CD4-positive, alpha-beta T cell treated with Interleukin-2 at 100 ng/mL for 4 hours (primary cell): ENCODE measurements around the gene ATE1.
"Not testable (repeated sequence)": the region's sequence is repeated elsewhere in the genome, so short reads cannot be mapped to it uniquely, and the experiment has no call there.

Source experiments
- DNase-seq: peaks from one replicate; pipeline ENCODE4 v3.0.0-alpha.2; 2020; ENCODE audit warnings: low spot score

The ATE1 gene

DNA sequence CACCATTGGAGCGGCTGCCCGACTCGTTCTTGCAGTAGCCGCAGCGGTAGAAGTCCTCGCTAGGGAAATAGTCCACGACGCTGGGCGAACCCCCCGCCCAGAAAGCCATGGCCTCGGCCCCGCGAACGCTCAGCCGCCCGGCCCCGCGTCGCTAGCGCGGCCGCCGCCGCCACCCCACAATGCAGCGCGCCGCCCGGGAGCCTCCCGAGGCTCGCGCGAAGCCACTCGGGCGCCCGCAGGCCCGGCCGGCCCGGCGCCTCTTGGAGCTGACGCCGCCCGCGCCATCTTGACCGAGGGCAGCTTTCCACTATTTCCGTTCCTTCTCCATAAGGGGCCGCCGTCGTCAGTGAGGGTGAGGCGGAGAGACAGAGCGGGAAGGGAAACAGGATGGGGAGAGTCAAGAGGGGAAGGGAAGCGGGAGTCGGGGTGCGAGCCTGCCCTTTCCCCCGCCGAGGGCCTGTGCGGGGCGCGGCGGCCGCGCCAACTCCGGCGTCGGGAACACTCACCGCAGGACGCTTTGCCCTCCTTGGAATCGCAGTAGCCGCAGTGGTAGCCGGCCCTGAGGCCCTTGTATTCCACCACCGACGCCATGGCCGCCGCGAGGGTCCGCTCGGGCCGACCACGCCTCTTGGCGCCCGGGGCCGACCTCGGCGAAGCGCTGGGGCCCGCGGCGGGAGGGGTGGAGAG lies at the start of gene ATE1:
TSS of gene ATE1 (minus strand) at position 191 of the 687 bp plus-strand sequence. CDS start at position 109, 82 bp downstream.
- DNase-seq, result peak; percentile 83

DNA sequence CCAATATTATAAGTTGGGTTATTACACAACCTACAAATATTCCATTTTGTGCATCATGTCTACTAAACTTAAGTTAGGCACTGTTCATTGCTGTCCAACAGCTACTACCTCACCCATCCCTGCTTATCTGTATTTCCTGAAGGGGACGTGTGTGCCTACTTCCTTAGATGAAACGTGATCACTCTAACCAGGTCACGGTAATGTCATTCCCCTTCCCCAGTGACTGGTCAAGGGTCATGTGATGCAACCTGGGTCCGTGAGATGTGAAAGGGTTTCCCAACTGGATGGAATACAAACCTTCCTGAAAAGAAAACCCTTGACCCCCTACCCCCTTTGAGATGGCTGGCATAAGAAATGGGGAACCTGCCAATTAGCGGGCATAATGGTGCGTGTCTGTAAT lies 48.8 kb upstream of the ATE1 start:
- DNase-seq, result no peak

DNA sequence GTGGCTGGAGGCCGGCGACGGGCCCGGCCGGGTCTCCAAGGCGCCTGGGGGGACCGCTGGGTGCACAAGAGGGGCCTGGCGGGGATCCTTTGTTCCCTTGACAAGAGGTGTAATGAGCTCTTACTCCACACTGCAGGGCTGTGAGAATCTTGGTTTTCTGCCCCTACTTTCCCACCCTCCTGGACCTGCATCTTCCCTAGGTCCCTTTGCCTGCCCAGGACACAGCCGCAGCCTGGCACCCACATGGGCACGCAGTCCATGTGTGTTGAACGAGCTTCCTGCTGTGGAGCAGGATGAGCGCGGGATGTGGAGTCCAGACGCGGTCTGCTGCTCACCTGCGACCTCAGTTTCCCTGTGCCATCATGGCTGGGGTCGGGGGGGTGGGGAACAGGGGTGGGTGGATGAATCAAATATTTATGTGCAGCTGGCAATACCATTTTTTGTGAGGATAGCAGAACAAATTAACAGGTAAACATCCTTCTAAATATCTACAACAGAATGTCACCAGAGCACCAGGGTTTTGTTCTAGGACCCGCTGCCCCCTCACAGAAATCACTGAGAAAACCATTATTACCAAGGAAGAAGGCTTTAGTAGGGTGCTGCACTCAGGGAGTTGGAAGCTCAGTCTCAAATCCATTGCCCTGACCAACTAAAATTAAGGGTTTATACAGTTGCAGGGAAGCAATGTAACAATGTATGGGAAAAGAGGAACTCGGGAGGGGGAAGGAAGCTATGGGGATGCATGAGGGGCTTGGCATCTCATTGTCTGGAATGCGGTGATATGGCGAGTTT lies 47.7 kb upstream of the ATE1 start:
- no peak for DNase-seq

DNA sequence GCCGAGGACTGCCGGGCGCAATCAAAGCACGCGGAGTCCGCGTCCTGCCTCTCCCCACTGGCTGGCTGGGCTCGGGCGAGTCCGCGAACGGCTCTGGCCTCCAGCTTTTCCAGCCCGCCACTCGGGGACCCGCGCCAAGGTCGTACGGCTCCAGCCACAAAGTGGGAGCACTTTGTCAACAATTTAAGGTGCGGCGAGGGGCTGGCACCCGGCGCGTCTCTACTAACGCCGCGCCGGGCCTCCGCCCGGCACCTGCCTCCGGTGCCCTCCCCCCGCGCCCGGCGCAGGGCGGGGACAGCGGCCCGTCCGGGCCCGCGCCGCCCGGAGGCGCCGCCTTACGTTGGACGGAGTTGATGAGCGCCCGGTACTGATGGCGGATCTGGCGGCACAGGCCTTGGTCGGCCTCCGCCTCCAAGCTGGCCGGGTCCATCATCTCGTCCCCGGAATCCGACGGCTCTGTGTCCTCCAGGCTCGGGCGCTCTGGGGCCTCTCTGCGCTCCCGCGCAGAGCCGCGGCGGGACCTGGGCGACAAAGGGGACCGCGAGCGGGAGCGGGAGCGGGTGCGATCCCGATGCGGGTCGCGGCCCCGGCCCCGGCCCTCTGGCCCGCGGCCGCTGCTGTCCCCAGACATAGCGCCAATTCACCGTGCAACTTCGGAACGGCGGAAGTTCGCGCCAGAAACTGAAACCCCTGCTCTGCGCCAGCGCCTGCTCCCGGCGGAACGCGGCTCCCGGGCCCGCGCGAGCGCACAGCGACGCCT lies 46.9 kb upstream of the ATE1 start, which contains the start of gene NSMCE4A:
TSS of gene NSMCE4A (minus strand) at position 683 of the 760 bp plus-strand sequence. CDS start at position 631, 52 bp downstream.
- peak; percentile 74 for DNase-seq

DNA sequence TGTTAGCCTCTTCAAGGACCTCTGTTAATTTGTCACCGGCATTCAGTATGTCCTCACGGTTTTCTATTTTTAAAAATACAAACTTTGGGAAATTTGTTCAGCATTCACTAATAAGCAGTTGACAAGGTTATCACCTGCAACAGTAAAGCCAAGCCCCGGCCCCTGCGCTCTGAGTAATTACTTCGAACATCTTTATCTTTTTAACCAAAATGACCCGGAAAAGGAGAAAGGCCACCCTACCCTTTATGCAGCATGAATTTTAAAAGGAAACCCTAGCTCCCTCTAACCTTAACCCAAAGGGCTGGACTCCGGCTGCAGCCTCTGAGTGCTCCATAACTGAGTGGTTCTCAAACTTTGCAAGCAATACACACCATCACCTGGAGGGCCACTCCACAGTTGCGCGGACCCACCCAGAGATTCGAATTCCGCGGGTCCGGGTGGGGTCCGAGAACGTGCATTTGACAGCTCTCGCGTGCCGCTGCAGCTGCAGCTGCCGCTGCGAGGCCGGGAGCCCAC lies 46.2 kb upstream of the ATE1 start:
- DNase-seq, result no peak

DNA sequence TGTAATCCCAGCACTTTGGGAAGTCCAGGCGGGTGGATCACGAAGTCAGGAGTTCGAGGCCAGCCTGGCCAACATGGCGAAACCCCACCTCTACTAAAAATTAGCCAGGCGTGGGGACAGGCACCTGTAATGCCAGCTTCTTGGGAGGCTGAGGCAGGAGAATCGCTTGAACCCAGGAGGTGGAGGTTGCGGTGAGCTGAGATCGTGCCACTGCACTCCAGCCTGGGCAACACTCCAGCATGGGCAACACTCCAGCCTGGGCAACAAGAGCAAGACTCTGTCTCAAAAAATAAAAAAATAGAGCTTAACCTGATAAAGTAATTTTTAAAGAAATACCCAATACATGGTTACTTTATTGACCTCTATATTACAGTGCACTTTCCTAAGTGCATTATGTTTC lies 41.3 kb upstream of the ATE1 start:
- not testable (repeated sequence) for DNase-seq

DNA sequence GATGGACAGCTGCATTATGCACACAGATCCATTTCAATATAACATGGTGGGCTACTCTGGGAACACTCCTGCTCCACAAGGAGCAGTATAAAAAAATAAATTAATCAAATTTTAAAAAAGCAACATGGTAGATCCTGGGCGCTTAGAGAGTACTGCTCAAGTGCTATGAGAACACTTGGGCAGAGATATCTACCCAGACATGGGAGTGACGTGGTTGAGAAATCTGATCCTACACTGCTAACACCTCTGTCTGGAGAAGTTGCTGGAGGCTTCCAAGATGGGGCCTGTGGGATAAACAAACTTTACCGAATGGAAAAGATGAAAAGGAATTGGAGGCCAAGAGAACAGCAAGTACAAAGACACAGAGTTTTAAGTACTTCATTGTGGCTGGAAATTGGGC lies 38.2 kb upstream of the ATE1 start:
- no peak for DNase-seq

DNA sequence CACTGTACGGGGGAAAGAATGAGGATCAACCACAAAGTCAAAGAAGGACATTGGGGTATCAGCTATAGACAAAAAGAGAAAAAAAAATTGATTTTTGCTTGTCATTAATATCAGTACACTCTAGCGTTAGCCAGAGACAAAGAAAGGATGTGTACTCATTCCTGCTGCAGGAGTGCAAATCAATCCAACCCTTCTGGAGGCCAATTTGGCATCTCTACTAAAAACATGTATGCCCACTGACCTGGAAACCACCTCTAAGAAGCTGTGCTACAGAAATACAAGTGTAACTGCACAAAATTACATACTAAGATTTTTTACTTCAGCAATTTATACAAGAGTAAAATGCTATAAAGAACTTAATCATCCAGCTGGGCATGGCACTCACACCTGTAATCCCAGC lies 33.6 kb upstream of the ATE1 start:
- DNase-seq, result no peak

DNA sequence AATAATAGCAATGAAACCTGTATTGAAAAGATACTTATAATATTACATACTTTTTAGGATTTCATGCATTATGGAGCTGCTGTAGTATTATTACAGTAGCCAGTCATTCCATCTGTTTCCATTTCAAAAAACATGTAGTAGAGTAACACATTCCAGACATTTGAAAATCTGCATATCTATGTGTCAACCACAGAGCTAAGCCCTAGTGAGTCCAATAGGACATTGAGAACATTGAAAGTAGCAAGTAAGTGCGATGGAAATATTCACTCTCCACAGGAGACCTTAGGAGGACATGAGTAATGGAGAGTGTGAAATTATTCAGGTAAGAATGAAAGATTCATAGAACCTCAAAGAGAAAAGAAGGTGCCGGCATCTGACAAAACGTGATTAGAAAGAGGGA lies 31.8 kb upstream of the ATE1 start:
- no peak for DNase-seq

DNA sequence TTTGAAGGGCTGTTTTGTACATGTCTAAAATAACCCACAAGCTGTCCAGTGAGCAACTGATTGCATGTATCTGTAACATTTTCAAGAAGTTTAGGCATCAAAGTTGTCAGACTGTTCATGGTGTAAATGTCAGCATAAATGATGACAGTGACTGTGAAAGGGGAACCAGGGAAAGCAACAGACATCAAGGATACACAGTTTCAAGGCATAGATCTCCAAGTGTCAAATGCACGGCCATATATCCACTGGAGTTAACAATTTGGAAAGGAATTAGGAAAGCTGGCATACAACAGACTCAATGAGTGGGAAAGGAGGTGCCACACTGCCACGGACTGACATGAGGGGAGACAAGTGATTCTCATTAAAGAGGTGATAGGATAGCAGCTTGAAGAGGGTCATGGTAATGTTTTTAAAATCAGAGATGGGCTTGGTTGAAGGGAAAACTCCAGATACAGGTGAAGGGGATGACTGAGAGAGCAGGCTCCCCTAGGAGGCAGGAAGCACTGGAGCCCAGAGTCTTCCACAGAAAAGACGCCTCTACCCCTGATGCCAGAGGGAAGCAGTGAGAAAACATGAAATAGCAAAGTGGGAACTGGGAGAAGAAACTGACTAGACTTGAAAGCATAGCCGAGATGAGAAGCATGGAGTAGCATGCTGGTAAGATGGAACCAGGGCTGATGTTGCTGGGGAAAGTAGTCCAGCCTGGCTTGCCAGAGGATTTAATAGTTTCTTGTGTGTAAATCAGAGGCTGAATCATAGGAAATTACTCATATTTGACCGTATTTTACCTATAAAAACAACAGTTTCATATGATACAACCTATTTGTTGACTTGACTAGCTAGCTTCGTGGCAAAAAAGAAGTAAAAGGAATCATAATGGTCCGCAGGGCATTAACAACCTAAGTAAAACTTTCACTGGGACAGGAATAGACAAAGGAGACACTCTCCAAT lies 28.6 kb upstream of the ATE1 start:
- no peak for DNase-seq

DNA sequence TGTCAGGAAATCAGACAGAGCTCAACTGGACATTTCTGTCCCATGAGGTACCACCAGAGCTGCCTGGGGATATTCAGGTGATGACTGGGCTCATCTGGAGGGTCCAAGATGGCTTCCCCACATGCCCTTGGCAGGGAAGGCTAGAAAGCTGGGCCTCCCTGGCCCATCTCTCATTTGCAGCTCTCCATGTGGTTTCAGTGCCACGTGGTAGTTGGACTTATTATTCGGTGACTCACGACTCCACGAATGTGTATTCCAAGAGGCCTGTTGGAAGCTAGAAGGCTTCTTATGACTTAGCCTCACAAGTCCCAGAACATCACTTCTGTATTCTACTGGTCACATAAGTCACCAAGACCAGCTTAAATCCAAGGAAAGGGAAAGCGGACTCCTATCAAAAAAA lies 24.4 kb upstream of the ATE1 start:
- DNase-seq, result no peak

DNA sequence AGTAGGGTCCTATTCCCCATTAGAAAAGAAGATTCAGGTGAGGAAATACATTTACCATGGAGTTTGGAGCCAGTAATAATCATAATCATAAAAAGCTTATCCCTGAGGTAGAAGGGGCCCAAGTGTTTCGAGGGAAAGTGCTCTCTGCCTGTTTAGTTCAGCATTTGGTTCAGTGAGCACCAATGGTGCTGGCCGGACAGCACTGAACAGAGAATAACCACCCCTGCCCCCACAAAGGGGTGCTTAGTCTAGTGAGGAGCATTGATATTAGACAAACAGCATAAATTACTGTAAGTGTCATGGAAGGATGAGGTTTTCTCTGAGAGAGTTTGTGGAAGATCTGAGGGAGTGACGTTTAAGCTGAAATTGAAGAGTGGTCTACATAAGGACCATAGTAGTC lies 21.6 kb upstream of the ATE1 start:
- DNase-seq, result no peak

DNA sequence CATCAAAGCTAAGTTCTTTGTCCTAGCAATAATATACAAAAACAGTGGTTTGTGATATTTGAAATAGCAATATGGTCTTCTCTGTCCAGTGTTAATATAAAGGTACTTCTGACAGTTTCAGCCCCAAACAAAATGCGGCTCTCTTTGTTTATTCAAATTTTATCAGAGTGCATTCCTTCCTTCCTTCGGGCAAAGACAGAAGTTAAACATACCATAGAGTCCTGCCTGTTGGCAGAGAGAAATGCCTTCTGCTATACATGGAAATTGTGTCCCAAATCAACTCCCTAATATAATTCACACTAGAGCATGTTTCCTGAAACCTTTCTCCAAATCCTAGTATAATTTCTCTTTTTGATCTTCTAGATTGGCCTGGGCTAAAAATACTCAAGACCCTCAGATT lies 21.2 kb upstream of the ATE1 start:
- no peak for DNase-seq

DNA sequence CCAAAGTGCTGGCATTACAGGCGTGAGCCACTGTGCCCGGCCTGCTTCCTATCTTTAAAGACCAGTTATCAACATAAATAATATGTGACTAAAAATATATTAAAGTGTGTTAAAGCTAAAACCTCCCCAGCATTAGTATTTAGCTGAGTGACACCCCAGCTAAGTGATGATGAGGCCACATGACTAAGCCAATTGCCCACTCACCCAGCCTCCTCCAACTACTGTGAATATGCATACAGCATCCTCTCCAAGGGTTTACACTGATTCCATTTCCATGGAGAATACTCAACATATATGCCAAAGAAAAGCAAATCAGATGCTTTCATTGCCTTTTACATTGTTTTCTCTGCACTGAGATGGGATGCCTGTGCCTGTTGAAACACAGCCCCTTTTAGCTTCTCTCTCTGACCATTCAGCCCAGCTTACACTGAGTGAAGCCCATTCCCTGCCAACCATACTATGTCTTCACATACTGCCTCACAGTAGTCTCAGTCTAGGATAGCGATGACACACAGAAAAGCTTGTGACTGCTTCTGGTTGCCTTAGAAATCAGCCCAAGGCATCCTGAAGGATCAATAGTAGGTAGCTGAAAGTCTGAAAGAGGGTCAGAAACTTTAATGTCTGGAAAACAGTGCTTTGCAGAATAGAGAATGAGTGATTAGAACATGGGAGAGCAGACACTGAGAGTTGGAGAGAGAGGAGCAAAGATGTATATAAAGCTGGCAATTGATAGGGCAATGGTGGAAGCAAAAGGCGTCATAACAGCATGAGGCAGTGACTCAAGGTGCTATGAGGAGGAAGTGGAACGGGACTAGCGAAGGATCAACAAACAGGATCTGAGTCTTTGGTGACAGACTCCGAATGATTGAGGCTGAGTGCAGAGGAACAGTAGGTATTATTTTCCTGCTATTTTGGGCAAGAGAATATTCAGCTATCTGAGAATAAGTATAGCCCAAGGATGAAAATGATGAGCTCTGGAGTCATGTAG lies 19.8 kb upstream of the ATE1 start:
- DNase-seq, result no peak

DNA sequence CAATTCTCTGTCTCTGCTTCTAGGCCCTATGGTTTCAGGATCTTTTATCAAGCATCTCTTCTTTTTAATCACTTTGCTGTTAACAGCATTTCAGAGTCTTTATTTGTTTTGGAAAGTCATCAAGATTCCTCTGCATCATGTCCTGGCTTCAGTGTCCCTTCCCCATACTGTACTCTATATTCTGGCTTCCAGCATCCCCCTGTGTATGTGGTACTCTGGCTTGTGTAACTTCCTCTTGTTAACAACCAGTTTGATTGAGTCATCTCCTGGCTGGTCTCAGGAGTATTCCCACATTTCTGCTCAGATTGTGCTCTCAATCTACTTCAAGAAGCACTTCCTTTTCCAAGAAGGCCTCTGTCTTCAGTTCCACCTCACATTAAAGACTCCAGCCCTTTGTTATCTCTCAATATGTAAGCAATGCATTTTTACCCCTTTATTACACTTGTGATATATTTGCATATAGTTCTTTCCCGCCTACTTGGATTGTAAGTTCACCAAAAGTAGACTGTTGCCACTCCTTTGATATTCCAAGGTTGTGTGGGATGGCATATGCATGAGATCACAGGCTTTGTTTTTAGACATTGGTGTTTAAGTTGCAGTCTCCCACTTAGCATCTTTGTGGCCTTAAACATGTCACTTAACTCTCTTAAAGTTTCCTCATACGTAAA lies 15.1 kb upstream of the ATE1 start:
- DNase-seq, result no peak

DNA sequence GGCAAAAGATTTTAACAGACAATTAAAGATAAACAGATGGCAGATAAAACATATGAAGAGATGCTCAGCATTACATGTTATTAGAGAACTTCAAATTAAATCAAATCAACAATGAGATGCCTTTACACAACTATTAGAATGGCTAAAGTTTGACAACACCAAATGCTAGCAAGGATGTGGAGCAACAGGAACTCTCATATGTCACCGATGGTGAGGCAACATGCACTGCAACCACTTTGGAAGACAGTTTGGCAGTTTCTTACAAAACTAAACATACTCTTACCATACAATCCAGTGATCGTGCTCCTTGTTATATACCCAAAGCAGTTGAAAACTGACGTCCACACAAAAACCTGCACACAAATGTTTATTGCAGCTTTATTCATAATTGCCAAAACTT lies 13.7 kb upstream of the ATE1 start:
- DNase-seq, result no peak

DNA sequence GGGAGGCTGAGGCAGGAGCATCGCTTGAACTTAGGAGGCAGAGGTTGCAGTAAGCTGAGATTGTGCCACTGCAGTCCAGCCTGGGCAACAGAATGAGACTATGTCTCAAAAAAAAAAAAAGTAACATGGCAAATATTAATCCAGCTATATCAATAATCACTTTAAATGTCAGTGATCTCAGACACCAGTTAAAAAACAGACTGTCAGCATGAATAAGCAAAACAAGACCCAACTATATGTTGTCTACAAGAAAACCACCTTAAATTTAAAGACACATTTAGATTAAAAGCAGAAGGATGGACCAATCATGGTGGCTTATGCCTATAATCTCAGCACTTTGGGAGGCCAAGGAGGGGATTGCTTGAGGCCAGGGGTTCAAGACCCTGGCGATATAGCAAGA lies 8.5 kb upstream of the ATE1 start:
- DNase-seq, result no peak

DNA sequence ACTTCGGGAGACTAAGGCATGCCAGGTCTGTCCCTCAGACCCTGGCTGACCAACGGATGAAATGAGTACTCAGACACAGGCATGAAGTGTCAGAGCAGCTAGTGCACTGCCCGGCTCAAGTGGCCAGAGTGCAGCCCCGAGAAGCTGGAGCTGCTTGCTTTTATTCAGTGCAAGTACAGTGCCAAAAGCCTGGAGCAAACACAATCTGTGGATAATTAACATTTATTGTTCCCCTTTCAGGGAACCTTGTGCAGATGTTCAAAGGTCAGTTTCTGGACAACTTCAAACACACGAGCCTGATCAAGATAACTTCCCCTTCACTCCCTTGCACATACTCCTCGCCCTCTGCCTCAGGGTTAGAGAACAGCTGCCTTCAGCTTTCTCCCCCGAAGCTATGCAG lies 7.9 kb upstream of the ATE1 start:
- no peak for DNase-seq

DNA sequence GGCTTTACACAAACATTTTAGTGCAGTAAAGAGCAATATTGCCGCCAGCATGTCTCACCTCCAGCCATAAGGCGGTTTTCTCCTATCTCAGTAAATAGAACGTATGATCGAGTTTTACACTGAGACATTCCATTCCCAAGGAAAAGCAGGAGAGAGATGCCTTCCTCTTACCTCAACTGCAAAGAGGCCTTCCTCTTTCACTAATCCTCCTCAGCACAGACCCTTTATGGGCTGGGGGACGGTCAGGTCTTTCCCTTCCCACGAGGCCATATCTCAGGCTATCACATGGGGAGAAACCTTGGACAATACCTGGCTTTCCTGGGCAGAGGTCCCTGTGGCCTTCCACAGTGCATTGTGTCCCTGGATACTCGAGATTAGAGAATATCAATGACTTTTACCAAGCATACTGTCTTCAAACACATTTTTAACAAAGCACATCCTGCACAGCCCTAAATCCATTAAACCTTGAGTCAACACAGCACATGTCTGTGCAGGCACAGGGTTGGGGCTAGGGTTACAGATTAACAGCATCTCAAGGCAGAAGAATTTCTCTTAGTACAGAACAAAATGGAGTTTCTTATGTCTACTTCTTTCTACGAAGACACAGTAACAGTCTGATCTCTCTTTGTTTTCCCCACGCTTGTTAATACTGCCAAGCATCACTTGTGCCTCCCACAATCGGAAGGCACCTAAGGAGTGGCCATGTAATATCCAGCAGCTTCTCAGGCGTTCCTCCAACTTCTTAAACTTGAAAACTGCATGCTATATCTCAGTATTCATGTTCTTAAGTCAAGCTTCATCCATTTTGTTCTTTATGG lies 2.6 kb upstream of the ATE1 start:
- DNase-seq, result not testable (repeated sequence)
